Measurements from ENCODE around the gene NLRC5.
"Not testable (repeated sequence)": the region's sequence is repeated elsewhere in the genome, so short reads cannot be mapped to it uniquely, and the experiment has no call there.

The NLRC5 gene

GRCh38 chr16:57054338-57054737, 65.0 kb downstream of the NLRC5 start:
- no peak for DNase-seq

GRCh38 chr16:57054771-57055170, 65.4 kb downstream of the NLRC5 start:
- DNase-seq = no peak

DNA sequence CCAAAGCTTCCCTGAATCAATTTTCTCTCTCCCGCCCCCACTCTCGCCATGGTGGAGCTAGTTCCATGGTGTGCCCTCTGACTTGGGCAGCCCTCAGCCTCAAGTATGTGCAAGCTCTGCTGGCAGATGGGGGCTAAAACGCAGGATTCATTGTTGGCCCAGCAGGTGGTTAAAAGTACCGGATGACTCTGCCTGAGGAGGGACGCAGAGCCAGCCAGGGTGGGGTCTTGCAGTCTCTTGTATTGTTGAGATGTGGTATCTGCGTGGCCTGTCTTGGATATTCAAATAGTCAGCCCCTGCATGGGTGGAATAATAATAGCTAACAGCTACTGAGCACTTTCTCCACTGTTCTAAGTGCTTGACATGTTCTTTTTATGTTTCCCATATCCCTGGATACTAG, 66.3 kb downstream of the NLRC5 start:
- DNase-seq = no peak

- DNase-seq = no peak
These were observed 69.0 kb downstream of the NLRC5 start for GRCh38 chr16:57058291-57058861.

GRCh38 chr16:57060323-57061083, 71.1 kb downstream of the NLRC5 start:
- no peak for DNase-seq

- DNase-seq = no peak
These were observed 71.9 kb downstream of the NLRC5 start for GRCh38 chr16:57061084-57061905.

DNA sequence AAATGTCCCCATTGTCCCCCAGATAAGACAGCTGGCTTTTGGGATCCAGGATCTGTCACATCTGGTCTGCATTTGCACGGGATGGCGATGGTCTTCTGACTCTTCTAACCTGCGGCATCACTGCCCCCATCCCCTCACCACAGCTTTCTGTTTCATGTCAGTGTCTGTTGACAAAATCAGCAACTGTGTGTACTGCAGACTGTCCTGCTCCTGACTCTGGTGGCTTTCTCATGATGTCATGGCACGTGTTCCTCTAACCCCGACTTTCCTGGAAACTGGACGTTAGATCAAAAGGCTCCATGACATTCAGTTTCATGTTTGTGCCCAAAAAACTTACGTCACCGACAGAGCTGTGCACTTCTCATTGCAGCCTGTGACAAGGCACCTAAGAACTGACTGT, 73.0 kb downstream of the NLRC5 start:
- DNase-seq = no peak

- DNase-seq = not testable (repeated sequence)
These were observed 73.8 kb downstream of the NLRC5 start for GRCh38 chr16:57063189-57063588.

- no peak for DNase-seq
These were observed 75.6 kb downstream of the NLRC5 start for GRCh38 chr16:57064995-57065394.

- DNase-seq = no peak
These were observed 77.3 kb downstream of the NLRC5 start for GRCh38 chr16:57066625-57067024.

GRCh38 chr16:57067347-57067746, 78.0 kb downstream of the NLRC5 start:
- DNase-seq = no peak

DNA sequence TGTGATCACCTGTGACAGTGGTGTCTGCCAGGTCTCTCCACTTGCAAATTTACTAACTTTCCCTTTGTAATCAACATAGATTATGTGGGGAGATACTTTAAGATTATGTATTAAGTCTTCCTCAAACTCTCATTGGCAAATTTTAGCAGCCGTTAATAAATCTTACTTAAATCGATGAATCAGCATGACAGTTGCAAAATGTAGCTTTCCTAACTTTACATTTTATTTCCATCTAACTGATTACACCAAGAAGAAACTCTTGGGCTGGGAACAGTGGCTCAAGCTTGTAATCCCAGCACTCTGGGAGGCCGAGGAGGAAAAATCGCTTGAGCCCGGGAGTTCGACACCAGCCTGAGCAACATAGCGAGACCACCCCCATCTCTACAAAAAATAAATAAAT, 79.7 kb downstream of the NLRC5 start:
- DNase-seq = no peak

DNA sequence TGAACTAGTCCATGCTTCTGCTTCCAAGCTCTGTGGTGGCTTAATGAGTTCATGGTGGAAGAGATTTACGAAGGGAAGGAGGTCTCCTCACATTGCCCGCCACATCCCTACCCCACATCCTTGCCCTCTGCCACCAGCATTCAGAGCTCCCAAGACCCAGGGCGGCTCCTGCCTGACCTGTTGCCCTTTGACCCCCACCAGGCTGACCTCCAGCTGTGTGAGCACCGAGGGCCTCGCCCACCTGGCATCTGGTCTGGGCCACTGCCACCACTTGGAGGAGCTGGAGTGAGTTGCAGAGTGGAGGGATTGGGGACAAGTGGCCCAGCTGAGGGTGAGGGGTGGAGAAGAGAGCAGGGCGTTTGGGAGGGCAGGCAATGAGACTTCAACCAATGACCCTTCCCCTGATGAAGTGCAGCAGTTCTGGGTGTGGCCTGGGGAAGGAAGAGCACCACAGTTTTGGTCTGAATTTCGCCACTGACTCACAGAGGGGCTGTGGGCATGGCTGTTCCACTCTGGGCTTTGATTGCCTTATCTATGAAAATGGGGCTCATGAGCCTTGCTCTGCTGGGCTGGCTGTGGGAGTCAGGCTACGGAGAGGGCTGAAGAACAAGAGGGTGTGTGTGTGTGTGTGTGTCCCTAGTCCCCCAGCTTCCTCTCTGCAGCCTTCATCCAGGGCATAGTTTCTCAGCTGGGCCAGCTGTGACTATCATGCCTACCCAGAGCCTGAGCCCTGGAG, 80.4 kb downstream of the NLRC5 start:
- DNase-seq = no peak

DNA sequence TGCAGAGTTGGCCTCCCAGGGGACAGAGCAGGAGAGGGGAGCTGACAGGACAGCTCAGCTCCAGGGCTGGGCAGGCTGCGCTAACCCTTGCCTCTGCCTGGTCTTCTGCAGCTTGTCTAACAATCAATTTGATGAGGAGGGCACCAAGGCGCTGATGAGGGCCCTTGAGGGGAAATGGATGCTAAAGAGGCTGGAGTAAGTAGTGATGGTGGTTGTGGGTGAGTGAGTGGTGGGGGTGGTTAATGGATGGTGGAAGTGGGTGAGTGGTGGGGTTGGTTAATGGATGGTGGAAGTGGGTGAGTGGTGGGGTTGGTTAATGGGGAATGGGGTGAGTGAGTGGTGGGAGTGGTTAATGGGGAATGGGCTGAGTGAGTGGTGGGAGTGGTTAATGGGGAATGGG, 81.1 kb downstream of the NLRC5 start:
- DNase-seq = no peak

GRCh38 chr16:57071081-57071732, 81.8 kb downstream of the NLRC5 start:
- not testable (repeated sequence) for DNase-seq

GRCh38 chr16:57071831-57072582, 82.7 kb downstream of the NLRC5 start:
- no peak for DNase-seq

DNA sequence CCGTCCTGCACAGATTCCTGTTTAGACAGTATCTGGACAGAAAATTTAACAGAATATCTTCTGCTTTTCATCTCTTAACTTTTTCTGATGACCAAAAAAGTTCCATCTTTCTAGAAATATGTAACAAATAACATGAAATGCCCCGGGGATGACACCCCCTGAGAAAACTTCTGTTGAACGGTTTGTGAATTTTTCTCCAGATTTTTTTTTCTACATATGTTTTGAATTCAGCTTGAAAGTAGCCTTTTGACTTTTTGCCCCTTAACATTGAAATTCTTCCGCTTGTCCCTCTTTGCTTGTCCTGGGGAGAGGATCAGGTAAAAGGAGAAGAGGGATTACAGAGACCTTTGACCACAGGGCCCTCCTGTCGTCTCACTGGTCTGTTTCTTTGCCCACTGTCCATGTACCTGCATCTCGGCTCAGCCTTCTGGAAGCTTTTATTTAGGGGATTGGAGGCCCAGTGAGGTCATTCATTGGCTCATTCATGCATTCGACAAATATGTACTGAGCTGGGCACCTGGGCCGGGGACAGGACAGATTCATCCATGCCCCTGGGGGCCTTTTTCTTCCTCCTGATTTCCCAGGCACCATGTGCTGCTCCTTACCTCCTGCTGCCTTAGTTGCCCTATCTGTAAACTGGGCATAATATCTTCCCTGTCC, 83.4 kb downstream of the NLRC5 start:
- DNase-seq = no peak

GRCh38 chr16:57077714-57078113, 88.4 kb downstream of the NLRC5 start:
- no peak for DNase-seq

GRCh38 chr16:57081744-57082143, 92.4 kb downstream of the NLRC5 start:
- DNase-seq = no peak

DNA sequence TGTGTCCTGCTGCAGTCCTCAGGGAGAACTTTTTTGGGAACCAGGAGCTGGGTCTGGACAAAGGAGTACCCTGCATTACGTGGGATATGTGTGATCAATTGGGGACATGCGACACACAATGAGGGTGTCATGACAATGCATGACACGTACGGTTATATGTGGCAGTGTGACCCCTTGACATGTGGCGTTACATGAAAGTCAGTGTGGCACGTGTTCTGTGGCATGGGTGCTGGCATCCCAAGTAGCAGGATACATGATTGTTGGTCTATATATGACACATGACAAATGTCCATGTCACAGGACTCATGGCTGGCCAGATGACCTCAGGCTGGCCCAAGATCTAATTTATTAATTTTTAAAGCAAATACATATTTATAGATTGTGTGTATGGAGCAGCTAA, 93.3 kb downstream of the NLRC5 start:
- DNase-seq = no peak

DNA sequence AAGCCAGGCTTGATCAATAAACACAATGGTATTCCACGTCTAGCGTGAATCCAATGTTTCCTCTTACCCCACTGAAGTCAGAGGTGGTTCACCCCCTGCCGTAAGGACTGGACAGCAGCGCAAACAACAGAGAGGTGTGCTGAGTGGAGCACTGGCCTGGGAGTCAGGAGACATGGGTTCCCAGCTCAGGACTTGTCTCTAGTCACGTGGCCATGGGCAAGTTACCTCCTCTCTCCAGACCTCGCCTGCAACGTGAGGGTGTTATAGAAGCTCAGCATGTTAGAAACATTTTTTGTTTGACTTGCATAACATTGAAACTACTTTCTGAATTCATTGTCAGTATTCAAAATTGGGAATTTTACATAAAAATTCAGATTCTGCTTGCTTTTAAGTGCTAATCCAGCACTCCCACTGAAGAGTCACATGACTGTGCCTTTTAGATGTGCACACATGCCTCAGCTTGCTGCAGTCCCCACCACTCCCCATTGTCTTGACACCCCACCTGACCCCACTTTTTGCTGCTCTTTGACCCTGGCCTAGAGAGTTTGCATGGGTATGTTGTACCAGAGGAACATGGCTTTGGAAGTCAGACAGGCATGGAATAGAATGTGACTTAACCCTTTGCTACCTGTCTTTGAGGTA, 94.2 kb downstream of the NLRC5 start:
- no peak for DNase-seq
